Neural crest cell (in vitro differentiated cells): ENCODE results near the gene PTTG1IP2. TPM values are rescaled to one million over a fixed set of nuclear protein-coding genes. Genes with fewer than 3 reads are reported as not detected.
"Not testable (repeated sequence)": the region's sequence is repeated elsewhere in the genome, so short reads cannot be mapped to it uniquely, and the experiment has no call there.

Experiments
- DNase-seq: peaks from one replicate; pipeline ENCODE4 v3.0.0; 2021; ENCODE audit warnings: low read depth, mixed read lengths, low spot score
- H3K27ac Mint-ChIP-seq: one replicate; pipeline ENCODE4 v1.8.0; 2021; ENCODE audit warnings: mild to moderate bottlenecking, mixed read lengths; ENCODE audit not compliant: unreplicated experiment
- H3K27me3 Mint-ChIP-seq: 2 replicates; pipeline ENCODE4 v1.8.0; 2021; ENCODE audit warnings: low read depth, mild to moderate bottlenecking, mixed read lengths
- H3K36me3 Mint-ChIP-seq: 2 replicates; pipeline ENCODE4 v1.8.0; 2021; ENCODE audit warnings: low read depth, mild to moderate bottlenecking, mixed read lengths
- H3K4me1 Mint-ChIP-seq: 2 replicates; pipeline ENCODE4 v1.8.0; 2021; ENCODE audit warnings: mixed read lengths
- H3K4me3 Mint-ChIP-seq: one replicate; pipeline ENCODE4 v1.8.0; 2021; ENCODE audit warnings: mild to moderate bottlenecking, mixed read lengths
- H3K9me3 Mint-ChIP-seq: 2 replicates; pipeline ENCODE4 v1.8.0; 2021; ENCODE audit warnings: mixed read lengths
- CTCF ChIP-seq: fragments of 200-600 bp; sonication (generic); conservative IDR thresholded peaks from 2 replicates; pipeline ENCODE4 v1.5.0; 2021; ENCODE audit warnings: antibody characterized with exemption, mild to moderate bottlenecking
- total RNA-seq: library from RNA; stranded (reverse); gene quantifications from 2 replicates; pipeline ENCODE4 v1.2.1, GENCODE V29; 2021

Gene PTTG1IP2
- total RNA-seq, 1 donor from 2014 or later = not detected

GRCh38 chr7:90453931-90454330 lies 15.5 kb upstream of the PTTG1IP2 start:
- no peak for DNase-seq
- peaks cover 3% of the 10 kb centered on the region for H3K9me3 Mint-ChIP-seq
- no peak overlapping the region for H3K4me3 Mint-ChIP-seq
- H3K36me3 Mint-ChIP-seq = no peaks in the 10 kb centered on the region
- TF ChIP-seq CTCF = no peak
- no peaks in the 10 kb centered on the region for H3K27me3 Mint-ChIP-seq
- peaks cover 7% of the 10 kb centered on the region for H3K4me1 Mint-ChIP-seq
- H3K27ac Mint-ChIP-seq = no peak overlapping the region

GRCh38 chr7:90455163-90456030 lies 14.0 kb upstream of the PTTG1IP2 start:
- Mint-ChIP-seq H3K9me3 (peaks cover under 1% of the 10 kb centered on the region), H3K4me1 (peaks cover 7% of the 10 kb centered on the region), H3K27me3 (no peaks in the 10 kb centered on the region), H3K4me3 (peak overlapping the region; percentile 47), H3K36me3 (no peaks in the 10 kb centered on the region), H3K27ac (peak overlapping the region; percentile 94)
- peak; percentile 82 for TF ChIP-seq CTCF
- DNase-seq = no peak

GRCh38 chr7:90458104-90458503 lies 11.3 kb upstream of the PTTG1IP2 start:
- H3K27me3 Mint-ChIP-seq = no peaks in the 10 kb centered on the region
- H3K27ac Mint-ChIP-seq = no peak overlapping the region
- no peak for DNase-seq
- H3K4me3 Mint-ChIP-seq = no peak overlapping the region
- H3K36me3 Mint-ChIP-seq = no peaks in the 10 kb centered on the region
- no peak for TF ChIP-seq CTCF
- H3K4me1 Mint-ChIP-seq = peaks cover 7% of the 10 kb centered on the region
- H3K9me3 Mint-ChIP-seq = peaks cover under 1% of the 10 kb centered on the region

- no peak for DNase-seq
- peaks cover 7% of the 10 kb centered on the region for H3K4me1 Mint-ChIP-seq
- no peak overlapping the region for H3K4me3 Mint-ChIP-seq
- peaks cover 7% of the 10 kb centered on the region for H3K9me3 Mint-ChIP-seq
- no peaks in the 10 kb centered on the region for H3K27me3 Mint-ChIP-seq
- no peak for TF ChIP-seq CTCF
- no peak overlapping the region for H3K27ac Mint-ChIP-seq
- H3K36me3 Mint-ChIP-seq = peaks cover 6% of the 10 kb centered on the region
Observed at GRCh38 chr7:90459888-90460287, 9.6 kb upstream of the PTTG1IP2 start.

GRCh38 chr7:90461219-90461618 lies 8.2 kb upstream of the PTTG1IP2 start:
- H3K27me3 Mint-ChIP-seq = no peaks in the 10 kb centered on the region
- peaks cover 14% of the 10 kb centered on the region for H3K9me3 Mint-ChIP-seq
- H3K4me3 Mint-ChIP-seq = no peak overlapping the region
- no peaks in the 10 kb centered on the region for H3K4me1 Mint-ChIP-seq
- H3K27ac Mint-ChIP-seq = no peak overlapping the region
- no peak for DNase-seq
- no peak for TF ChIP-seq CTCF
- peaks cover 12% of the 10 kb centered on the region for H3K36me3 Mint-ChIP-seq

GRCh38 chr7:90463151-90463628 lies 6.2 kb upstream of the PTTG1IP2 start:
- Mint-ChIP-seq H3K36me3 (peaks cover 12% of the 10 kb centered on the region), H3K9me3 (peaks cover 14% of the 10 kb centered on the region)
- H3K27ac Mint-ChIP-seq, DNase-seq, H3K4me1 Mint-ChIP-seq, H3K27me3 Mint-ChIP-seq, H3K4me3 Mint-ChIP-seq: not testable (repeated sequence)
